GM23338 (cell line): ENCODE measurements around the gene MYH6. TPM values are rescaled to one million over a fixed set of nuclear protein-coding genes. Genes with fewer than 3 reads are reported as not detected.

Experiments used
- ATAC-seq: fragments of 200-7000 bp; cut with Tn5 transposase; 3 replicates; pipeline ENCODE4 v1.9.1; 2020
- DNase-seq: peaks from one replicate; pipeline ENCODE4 v3.0.0-alpha.2; 2015; ENCODE audit warnings: low spot score
- H2AFZ ChIP-seq: fragments of 200-600 bp; sonication (generic); 2 replicates; pipeline ENCODE4 v1.8.0; 2016; ENCODE audit warnings: antibody characterized with exemption, mild to moderate bottlenecking, moderate library complexity
- H3F3A ChIP-seq: fragments of 200-600 bp; sonication (generic); replicated peaks from 2 replicates; pipeline ENCODE4 v1.8.0; 2017; ENCODE audit warnings: antibody characterized with exemption, mixed run types, low read depth
- H3K27ac ChIP-seq: fragments of 200-600 bp; sonication (generic); 2 replicates; pipeline ENCODE4 v1.6.1; 2016; ENCODE audit warnings: low read depth
- H3K27me3 ChIP-seq: fragments of 200-600 bp; sonication (generic); 2 replicates; pipeline ENCODE4 v1.8.0; 2016; ENCODE audit warnings: mild to moderate bottlenecking, mixed run types, moderate library complexity; ENCODE audit not compliant: insufficient read depth
- H3K36me3 ChIP-seq: fragments of 200-600 bp; sonication (generic); 2 replicates; pipeline ENCODE4 v1.8.0; 2016; ENCODE audit warnings: mild to moderate bottlenecking; ENCODE audit not compliant: insufficient read depth
- H3K4me1 ChIP-seq: fragments of 200-600 bp; sonication (generic); 2 replicates; pipeline ENCODE4 v1.8.0; 2016; ENCODE audit warnings: mild to moderate bottlenecking, moderate library complexity; ENCODE audit not compliant: insufficient read depth
- H3K4me2 ChIP-seq: fragments of 200-600 bp; sonication (generic); 2 replicates; pipeline ENCODE4 v1.7.1; 2017; ENCODE audit warnings: mixed run types
- H3K4me3 ChIP-seq: fragments of 200-600 bp; sonication (generic); 2 replicates; pipeline ENCODE4 v1.6.1; 2016; ENCODE audit warnings: mixed run types
- H3K79me2 ChIP-seq: fragments of 200-600 bp; sonication (generic); replicated peaks from 2 replicates; pipeline ENCODE4 v1.8.0; 2017; ENCODE audit warnings: mild to moderate bottlenecking; ENCODE audit not compliant: insufficient read depth
- H3K9me2 ChIP-seq: fragments of 200-600 bp; sonication (generic); 2 replicates; pipeline ENCODE4 v1.8.0; 2017; ENCODE audit not compliant: insufficient read depth
- H4K20me1 ChIP-seq: fragments of 200-600 bp; sonication (generic); replicated peaks from 2 replicates; pipeline ENCODE4 v1.8.0; 2017; ENCODE audit warnings: mild to moderate bottlenecking; ENCODE audit not compliant: insufficient read depth
- H3K27ac Mint-ChIP-seq: 2 replicates; pipeline ENCODE4 v1.8.0; 2020; ENCODE audit warnings: inconsistent platforms, mild to moderate bottlenecking, moderate library complexity, mixed read lengths
- H3K27me3 Mint-ChIP-seq: 3 replicates; pipeline ENCODE4 v1.8.0; 2022; ENCODE audit warnings: low read depth, mild to moderate bottlenecking, moderate library complexity, mixed read lengths, inconsistent platforms; ENCODE audit not compliant: insufficient read depth, poor library complexity
- H3K36me3 Mint-ChIP-seq: 3 replicates; pipeline ENCODE4 v1.8.0; 2021; ENCODE audit warnings: low read depth, mild to moderate bottlenecking, inconsistent platforms, moderate library complexity, mixed read lengths
- H3K4me1 Mint-ChIP-seq: 3 replicates; pipeline ENCODE4 v1.8.0; 2020; ENCODE audit warnings: mild to moderate bottlenecking, inconsistent platforms, mixed read lengths
- H3K4me3 Mint-ChIP-seq: 3 replicates; pipeline ENCODE4 v1.8.0; 2021; ENCODE audit warnings: moderate library complexity, mild to moderate bottlenecking, inconsistent platforms, mixed read lengths
- H3K9me3 Mint-ChIP-seq: 3 replicates; pipeline ENCODE4 v1.8.0; 2020; ENCODE audit warnings: moderate library complexity, mild to moderate bottlenecking, inconsistent platforms, mixed read lengths
- CREB1 ChIP-seq: fragments of 250-450 bp; sonication (Bioruptor Pico); IDR thresholded peaks from 2 replicates; pipeline ENCODE4 v1.5.0; 2020; ENCODE audit warnings: low read depth, mild to moderate bottlenecking, moderate library complexity
- ETS1 ChIP-seq: IDR thresholded peaks from 2 replicates; pipeline ENCODE4 v1.6.1; 2016; ENCODE audit warnings: antibody characterized with exemption
- EZH2 ChIP-seq: fragments of 200-600 bp; sonication (generic); IDR thresholded peaks from one replicate; pipeline ENCODE4 v1.8.0; 2017; ENCODE audit warnings: antibody characterized with exemption, mild to moderate bottlenecking, low read depth; ENCODE audit not compliant: unreplicated experiment
- EZH2phosphoT487 ChIP-seq: fragments of 200-600 bp; sonication (generic); IDR thresholded peaks from one replicate; pipeline ENCODE4 v1.8.1; 2018; ENCODE audit warnings: antibody characterized with exemption; ENCODE audit not compliant: unreplicated experiment
- NANOG ChIP-seq: IDR thresholded peaks from 2 replicates; pipeline ENCODE4 v1.6.1; 2016; ENCODE audit warnings: antibody characterized with exemption, borderline replicate concordance
- POLR2AphosphoS5 ChIP-seq: IDR thresholded peaks from 2 replicates; pipeline ENCODE4 v1.6.1; 2016; ENCODE audit warnings: antibody characterized with exemption, low read depth
- REST ChIP-seq: IDR thresholded peaks from one replicate; pipeline ENCODE4 v1.6.1; 2018; ENCODE audit warnings: antibody characterized with exemption; ENCODE audit not compliant: unreplicated experiment
- ZNF462 ChIP-seq: fragments of 250-450 bp; sonication (Bioruptor Pico); IDR thresholded peaks from 2 replicates; pipeline ENCODE4 v1.5.0; 2020; ENCODE audit warnings: mild to moderate bottlenecking, moderate library complexity
- polyA plus RNA-seq: library from polyadenylated mRNA; unstranded; fragments of >200 nt; fragmentation: Nextera tagmentation; extraction: Ambion mirVana; gene quantifications from 2 replicates; pipeline ENCODE4 v1.2.1, GENCODE V29; 2016
- total RNA-seq: library from RNA; depleted of rRNA; stranded (reverse); fragments of >200 nt; shearing (Covaris generic); gene quantifications from 2 replicates; pipeline ENCODE4 v1.2.3, GENCODE V29; 2014

MYH6 gene
- total and polyA plus RNA-seq, 2 experiments from 2014 or later = 0.03 to 0.10 TPM

- Mint-ChIP-seq H3K9me3 (no peaks in the 10 kb centered on the region; the same call in 2 of the 3 replicates), H3K4me3 (no peak overlapping the region; the same call in 2 of the 3 replicates), H3K27ac (no peak overlapping the region), H3K27me3 (peaks cover 25% of the 10 kb centered on the region), H3K4me1 (peaks cover 19% of the 10 kb centered on the region), H3K36me3 (no peaks in the 10 kb centered on the region)
- no peak for DNase-seq
- peaks cover 9% of the 10 kb centered on the region; the same call in 1 of the 2 replicates for H3K4me1 ChIP-seq
- no peaks in the 10 kb centered on the region for H3K9me2 ChIP-seq
- no peaks in the 10 kb centered on the region for H3F3A ChIP-seq
- no peaks in the 10 kb centered on the region for H3K36me3 ChIP-seq
- H3K27me3 ChIP-seq = peaks cover 31% of the 10 kb centered on the region; the same call in 1 of the 2 replicates
- H3K4me3 ChIP-seq = no peak overlapping the region
- no peaks in the 10 kb centered on the region for H3K79me2 ChIP-seq
- no peak for TF ChIP-seq POLR2AphosphoS5
- TF ChIP-seq ETS1 = no peak
- TF ChIP-seq ZNF462 (CRISPR knock-in tag) = no peak
- TF ChIP-seq CREB1 (CRISPR knock-in tag) = no peak
- no peak for TF ChIP-seq EZH2
- no peak for TF ChIP-seq NANOG
- TF ChIP-seq REST = no peak
- no peak for TF ChIP-seq EZH2phosphoT487
- H3K27ac ChIP-seq = no peak overlapping the region
- no peak overlapping the region for H2AFZ ChIP-seq
- no peaks in the 10 kb centered on the region; the same call in 1 of the 2 replicates for H4K20me1 ChIP-seq
- no peak overlapping the region for H3K4me2 ChIP-seq
- ATAC-seq = no peak
Measured at GRCh38 chr14:23377573-23378563, 30.2 kb downstream of the MYH6 start.
